Vagina (tissue), 2 donors: ENCODE data around the gene SORCS2. TPM values are rescaled to one million over a fixed set of nuclear protein-coding genes. Genes with fewer than 3 reads are reported as not detected.

Experiments used
- DNase-seq, 2 donors: peaks; one replicate each; pipeline ENCODE4 v3.0.0-alpha.2; 2017; ENCODE audit errors: extremely low spot score in 2 of 2
- H3K27ac ChIP-seq: fragments of 200-600 bp; sonication (generic); one replicate; pipeline ENCODE4 v1.5.1; 2019
- H3K27me3 ChIP-seq: fragments of 200-600 bp; sonication (generic); one replicate; pipeline ENCODE4 v1.5.1; 2019
- H3K36me3 ChIP-seq, 2 donors: fragments of 200-600 bp; sonication (generic); one replicate each; pipeline ENCODE4 v1.5.1; 2017 to 2019
- H3K4me1 ChIP-seq: fragments of 200-600 bp; sonication (generic); one replicate; pipeline ENCODE4 v1.5.1; 2019
- H3K4me3 ChIP-seq, 2 donors: fragments of 200-600 bp; sonication (generic); 1 replicate in 1 of 2; 2 replicates in 1 of 2; pipeline ENCODE4 v1.5.1; 2016 to 2019
- H3K9me3 ChIP-seq: fragments of 200-600 bp; sonication (generic); one replicate; pipeline ENCODE4 v1.5.1; 2019
- POLR2A ChIP-seq, 2 donors: fragments of 450-650 bp; IDR thresholded peaks; one replicate each; pipeline ENCODE4 v1.6.1; 2017; ENCODE audit warnings: antibody characterized with exemption in 2 of 2, mild to moderate bottlenecking in 2 of 2, moderate library complexity in 2 of 2
- POLR2AphosphoS5 ChIP-seq, 2 donors: sonication (generic); formaldehyde crosslinking; IDR thresholded peaks; one replicate each; pipeline ENCODE4 v1.9.0; 2017; ENCODE audit warnings: antibody characterized with exemption in 2 of 2, mild to moderate bottlenecking in 2 of 2, low read depth in 1 of 2; ENCODE audit not compliant: insufficient read depth in 1 of 2
- intact Hi-C: fragments of 100-400 bp; cut with DNase I; formaldehyde crosslinking; loops from one replicate; pipeline ENCODE4 v1.15.1; 2023
- total RNA-seq: library from RNA; depleted of rRNA; stranded (reverse); fragments of >200 nt; gene quantifications from one replicate; pipeline ENCODE4 v1.2.3, GENCODE V29; 2016
- TF ChIP-seq, protein P1 (sequence below), 3 experiments: fragments of 450-650 bp in 2 of 3; fragments of 200-600 bp in 1 of 3; sonication (generic) in 1 of 3; IDR thresholded peaks; one replicate each; pipeline ENCODE4 v1.5.1; 2017 to 2019; ENCODE audit warnings: antibody characterized with exemption in 3 of 3, mild to moderate bottlenecking in 2 of 3, moderate library complexity in 2 of 3

The SORCS2 gene
- total RNA-seq, 1 donor from 2014 or later, result 5.4 TPM

DNA sequence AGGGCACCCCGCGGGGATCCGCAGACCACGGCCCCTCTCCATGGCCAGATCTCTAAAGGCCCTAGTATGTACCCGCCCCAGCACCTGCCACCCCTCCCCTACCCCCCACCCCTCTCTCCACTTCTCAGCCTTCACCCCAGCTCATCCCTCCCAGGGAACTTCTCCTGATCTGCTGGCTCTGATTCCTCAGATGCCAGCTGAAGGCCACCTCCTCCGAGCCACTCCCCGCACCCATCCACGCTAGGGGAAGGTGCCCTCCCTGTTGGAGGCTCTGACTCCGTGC, 230.5 kb downstream of the SORCS2 start:
- TF ChIP-seq POLR2AphosphoS5 (IDR thresholded peaks at IDR 0.05; ENCODE audit: insufficient read depth in 1 of 2, low read depth in 1 of 2) (no peak), POLR2A (IDR thresholded peaks at IDR 0.05) (no peak)
- TF ChIP-seq, protein P1, sequence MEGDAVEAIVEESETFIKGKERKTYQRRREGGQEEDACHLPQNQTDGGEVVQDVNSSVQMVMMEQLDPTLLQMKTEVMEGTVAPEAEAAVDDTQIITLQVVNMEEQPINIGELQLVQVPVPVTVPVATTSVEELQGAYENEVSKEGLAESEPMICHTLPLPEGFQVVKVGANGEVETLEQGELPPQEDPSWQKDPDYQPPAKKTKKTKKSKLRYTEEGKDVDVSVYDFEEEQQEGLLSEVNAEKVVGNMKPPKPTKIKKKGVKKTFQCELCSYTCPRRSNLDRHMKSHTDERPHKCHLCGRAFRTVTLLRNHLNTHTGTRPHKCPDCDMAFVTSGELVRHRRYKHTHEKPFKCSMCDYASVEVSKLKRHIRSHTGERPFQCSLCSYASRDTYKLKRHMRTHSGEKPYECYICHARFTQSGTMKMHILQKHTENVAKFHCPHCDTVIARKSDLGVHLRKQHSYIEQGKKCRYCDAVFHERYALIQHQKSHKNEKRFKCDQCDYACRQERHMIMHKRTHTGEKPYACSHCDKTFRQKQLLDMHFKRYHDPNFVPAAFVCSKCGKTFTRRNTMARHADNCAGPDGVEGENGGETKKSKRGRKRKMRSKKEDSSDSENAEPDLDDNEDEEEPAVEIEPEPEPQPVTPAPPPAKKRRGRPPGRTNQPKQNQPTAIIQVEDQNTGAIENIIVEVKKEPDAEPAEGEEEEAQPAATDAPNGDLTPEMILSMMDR (IDR thresholded peaks at IDR 0.05), result no peak
- H3K27me3 ChIP-seq, result no peaks in the 10 kb centered on the region
- no peak overlapping the region for H3K4me3 ChIP-seq
- no peak overlapping the region for H3K27ac ChIP-seq
- intact Hi-C loops, result no loop called here
- no peak for DNase-seq
- no peaks in the 10 kb centered on the region for H3K9me3 ChIP-seq
- no peaks in the 10 kb centered on the region for H3K4me1 ChIP-seq
- no peaks in the 10 kb centered on the region for H3K36me3 ChIP-seq

DNA sequence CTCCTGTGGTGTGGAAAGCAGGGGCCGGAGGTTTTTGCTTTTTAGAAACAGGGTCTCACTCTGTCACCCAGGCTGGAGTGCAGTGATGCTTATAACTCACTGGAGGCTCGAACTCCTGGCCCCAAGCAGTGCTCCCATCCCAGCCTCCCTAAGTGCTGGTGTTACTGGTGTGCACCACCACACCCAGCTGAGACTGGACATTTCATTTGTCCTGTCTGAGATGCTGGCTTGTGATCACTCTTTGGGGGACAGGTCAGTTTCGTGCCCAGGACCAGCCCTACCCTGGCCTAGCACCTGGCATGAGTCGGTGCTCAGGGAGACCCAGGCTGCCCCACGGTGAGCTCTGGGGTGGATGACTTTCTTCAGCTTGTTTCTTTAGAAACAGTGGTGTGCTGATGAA, 231.1 kb downstream of the SORCS2 start:
- H3K4me1 ChIP-seq, result no peaks in the 10 kb centered on the region
- no peaks in the 10 kb centered on the region for H3K36me3 ChIP-seq
- intact Hi-C loops, result no loop called here
- no peak for DNase-seq
- H3K27me3 ChIP-seq, result no peaks in the 10 kb centered on the region
- no peak for TF ChIP-seq POLR2AphosphoS5 (IDR thresholded peaks at IDR 0.05; ENCODE audit: insufficient read depth in 1 of 2, low read depth in 1 of 2)
- no peak for TF ChIP-seq POLR2A (IDR thresholded peaks at IDR 0.05)
- no peaks in the 10 kb centered on the region for H3K9me3 ChIP-seq
- no peak overlapping the region for H3K4me3 ChIP-seq
- no peak overlapping the region for H3K27ac ChIP-seq

DNA sequence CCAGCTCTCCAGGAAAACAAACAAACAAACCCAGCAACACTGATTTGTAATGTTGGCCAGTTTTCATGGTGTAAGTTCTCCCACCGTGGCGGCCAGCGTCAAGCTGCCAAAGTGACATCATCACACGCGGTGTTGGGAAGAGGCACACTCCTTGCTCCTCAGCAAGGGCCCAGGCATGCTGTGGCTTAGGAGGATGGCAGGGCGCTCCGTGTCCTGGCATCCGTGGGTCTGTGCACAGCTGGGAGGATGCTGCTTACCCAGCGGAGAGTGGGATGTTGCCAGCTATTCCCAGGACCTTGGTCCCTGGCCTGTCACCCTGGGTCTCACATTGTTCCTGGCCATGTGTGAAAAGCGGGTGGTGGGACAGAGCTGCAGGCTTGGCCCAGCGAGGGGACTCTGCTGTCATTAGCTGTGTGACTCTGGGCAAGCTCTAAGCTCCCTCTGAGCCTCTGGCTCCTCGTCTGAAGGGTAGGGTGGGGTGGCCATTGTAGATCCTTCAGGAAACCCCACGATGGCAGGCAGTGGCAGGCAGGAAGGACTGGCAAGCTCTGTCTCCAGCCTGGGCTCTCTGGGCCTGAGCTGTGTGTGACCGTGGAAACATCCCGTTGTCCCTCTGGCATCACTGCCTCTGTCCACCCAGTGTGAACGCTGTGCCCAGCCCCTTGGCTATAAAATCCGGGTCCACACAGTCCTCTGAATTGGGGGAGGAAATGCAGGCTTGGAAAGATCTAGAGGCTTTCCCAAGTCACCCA, 231.6 kb downstream of the SORCS2 start:
- no peaks in the 10 kb centered on the region for H3K4me1 ChIP-seq
- intact Hi-C loops, result no loop called here
- no peak for DNase-seq
- no peaks in the 10 kb centered on the region for H3K9me3 ChIP-seq
- TF ChIP-seq, protein P1 (IDR thresholded peaks at IDR 0.05), result no peak
- no peak overlapping the region for H3K4me3 ChIP-seq
- H3K27ac ChIP-seq, result no peak overlapping the region
- no peaks in the 10 kb centered on the region for H3K36me3 ChIP-seq
- no peaks in the 10 kb centered on the region for H3K27me3 ChIP-seq

DNA sequence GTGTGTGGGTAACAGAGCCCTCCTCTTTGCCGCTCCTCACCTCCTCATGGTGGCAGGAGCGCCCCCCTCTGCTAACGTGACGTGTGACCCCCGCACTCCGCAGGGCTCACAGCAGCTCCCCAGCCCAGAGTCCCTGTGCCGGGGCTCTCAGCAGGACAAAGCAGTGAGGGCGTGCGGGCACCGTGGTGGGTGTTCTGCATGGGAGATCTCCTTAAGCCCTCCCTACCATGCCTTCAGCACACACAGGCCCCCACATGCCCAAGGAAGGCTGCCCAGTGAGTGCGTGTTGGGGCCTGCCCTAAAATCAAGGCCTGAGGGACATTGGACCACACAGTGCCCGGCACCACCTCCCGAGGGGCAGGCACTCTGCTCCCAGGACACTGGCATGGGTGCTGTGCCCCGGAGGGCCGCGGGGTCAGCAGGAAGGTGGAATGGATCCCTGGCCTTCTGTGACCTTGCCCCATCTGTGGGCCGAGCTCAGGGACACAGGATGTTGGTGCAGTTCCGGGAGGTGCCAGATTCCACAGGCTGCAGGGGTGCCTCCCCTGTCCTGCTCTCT, 232.3 kb downstream of the SORCS2 start:
- Histone ChIP-seq H3K36me3 (no peaks in the 10 kb centered on the region), H3K9me3 (no peaks in the 10 kb centered on the region), H3K27me3 (no peaks in the 10 kb centered on the region), H3K27ac (no peak overlapping the region), H3K4me3 (no peak overlapping the region), H3K4me1 (no peaks in the 10 kb centered on the region)
- intact Hi-C loops, result no loop called here
- TF ChIP-seq, protein P1 (IDR thresholded peaks at IDR 0.05), result no peak
- no peak for DNase-seq

DNA sequence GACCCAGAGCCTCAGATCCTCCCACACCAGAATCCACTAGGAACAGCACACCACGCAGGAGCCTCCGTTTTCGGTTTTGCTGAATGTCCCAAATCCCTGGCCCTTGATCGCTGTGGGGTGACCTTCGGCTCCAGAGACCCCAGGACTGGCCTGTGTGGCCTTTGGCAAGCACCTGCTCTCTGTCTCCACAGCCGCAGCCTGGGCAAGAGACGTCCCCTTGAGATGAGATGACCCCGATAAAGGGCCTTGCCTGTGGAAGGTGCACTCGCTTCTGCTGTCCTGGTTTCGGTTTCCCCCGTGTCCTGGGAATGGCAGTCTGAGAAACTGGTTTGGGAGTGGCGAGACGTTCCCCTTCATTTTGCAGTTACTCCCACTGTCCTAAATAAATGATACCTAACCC, 232.8 kb downstream of the SORCS2 start:
- Histone ChIP-seq H3K27me3 (no peaks in the 10 kb centered on the region), H3K4me3 (no peak overlapping the region), H3K4me1 (no peaks in the 10 kb centered on the region), H3K36me3 (no peaks in the 10 kb centered on the region), H3K9me3 (no peaks in the 10 kb centered on the region), H3K27ac (no peak overlapping the region)
- DNase-seq, result no peak
- intact Hi-C loops, result no loop called here
- TF ChIP-seq POLR2A (IDR thresholded peaks at IDR 0.05) (no peak), POLR2AphosphoS5 (IDR thresholded peaks at IDR 0.05; ENCODE audit: insufficient read depth in 1 of 2, low read depth in 1 of 2) (no peak)
- TF ChIP-seq, protein P1 (IDR thresholded peaks at IDR 0.05), result no peak
